Endothelial cell of umbilical vein (primary cell): Measurements from ENCODE around the gene GRM4.

Experiments
- EZH2 ChIP-seq: IDR thresholded peaks from 2 replicates; pipeline ENCODE4 v1.6.1; 2012; ENCODE audit warnings: borderline replicate concordance, low read depth, mild to moderate bottlenecking, moderate library complexity, low read length, inconsistent platforms; ENCODE audit not compliant: severe bottlenecking
- FOS ChIP-seq: IDR thresholded peaks from 2 replicates; pipeline ENCODE4 v1.6.1; 2011; ENCODE audit warnings: mild to moderate bottlenecking, low read length, moderate library complexity, borderline replicate concordance; ENCODE audit not compliant: insufficient read depth
- GATA2 ChIP-seq: IDR thresholded peaks from 2 replicates; pipeline ENCODE4 v1.7.0; 2011; ENCODE audit warnings: low read depth, mild to moderate bottlenecking, moderate library complexity, mixed read lengths, low read length; ENCODE audit not compliant: insufficient read length, insufficient read depth
- POLR2A ChIP-seq: IDR thresholded peaks from 2 replicates; pipeline ENCODE4 v1.6.1; 2012; ENCODE audit warnings: low read depth, mild to moderate bottlenecking, control low read depth, low read length
- POLR2AphosphoS5 ChIP-seq: IDR thresholded peaks from 2 replicates; pipeline ENCODE4 v1.6.1; 2012; ENCODE audit warnings: low read depth, mild to moderate bottlenecking, control low read depth, low read length, moderate library complexity; ENCODE audit not compliant: insufficient read depth
- TF ChIP-seq, protein P1 (sequence below), 2 donors: IDR thresholded peaks; 1 replicate in 1 of 2; 2 replicates in 1 of 2; pipeline ENCODE4 v1.5.1; 2011; ENCODE audit warnings: low read length in 2 of 2, mild to moderate bottlenecking in 2 of 2, moderate library complexity in 2 of 2, control low read depth in 1 of 2, inconsistent platforms in 1 of 2, low read depth in 1 of 2; ENCODE audit not compliant: insufficient read depth in 1 of 2; ENCODE audit errors: extremely low read depth in 1 of 2
- TF ChIP-seq, protein P2 (sequence below): IDR thresholded peaks from 2 replicates; pipeline ENCODE4 v1.6.1; 2011; ENCODE audit not compliant: insufficient read depth, insufficient read length

DNA sequence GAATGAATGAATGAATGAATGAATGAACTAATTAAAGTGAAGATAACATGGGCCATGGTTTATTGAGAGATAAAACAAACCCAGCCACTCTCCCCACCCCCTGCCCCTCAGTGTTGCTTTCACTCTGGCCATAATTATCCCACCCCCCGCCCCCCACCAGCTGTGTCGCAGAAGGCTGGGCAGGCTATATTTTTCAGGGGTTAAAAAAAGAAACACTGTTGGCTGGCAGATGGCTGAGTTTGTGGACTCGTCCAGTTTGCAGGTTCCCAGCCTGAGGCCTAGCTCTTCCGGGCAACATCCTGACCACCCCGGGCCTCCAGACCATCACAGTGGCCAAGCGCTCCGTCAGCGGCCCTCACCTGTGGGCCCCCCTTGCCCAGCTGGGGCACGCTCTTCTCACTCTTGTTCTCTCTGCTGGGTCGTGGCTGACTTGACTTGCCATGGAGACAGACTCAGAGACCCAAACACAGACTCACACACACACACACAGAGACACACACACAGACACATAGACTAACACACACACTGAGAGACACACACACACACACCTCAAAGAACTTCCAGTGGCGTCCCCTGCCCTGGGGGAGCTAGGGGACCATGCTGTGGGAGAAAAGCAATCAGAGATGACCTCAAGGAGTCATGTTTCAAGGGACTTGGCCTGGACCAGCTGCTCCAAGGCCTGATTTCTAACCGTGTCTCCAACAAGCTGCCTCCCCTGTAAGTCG lies 2.2 kb upstream of the GRM4 start:
- TF ChIP-seq, protein P1, sequence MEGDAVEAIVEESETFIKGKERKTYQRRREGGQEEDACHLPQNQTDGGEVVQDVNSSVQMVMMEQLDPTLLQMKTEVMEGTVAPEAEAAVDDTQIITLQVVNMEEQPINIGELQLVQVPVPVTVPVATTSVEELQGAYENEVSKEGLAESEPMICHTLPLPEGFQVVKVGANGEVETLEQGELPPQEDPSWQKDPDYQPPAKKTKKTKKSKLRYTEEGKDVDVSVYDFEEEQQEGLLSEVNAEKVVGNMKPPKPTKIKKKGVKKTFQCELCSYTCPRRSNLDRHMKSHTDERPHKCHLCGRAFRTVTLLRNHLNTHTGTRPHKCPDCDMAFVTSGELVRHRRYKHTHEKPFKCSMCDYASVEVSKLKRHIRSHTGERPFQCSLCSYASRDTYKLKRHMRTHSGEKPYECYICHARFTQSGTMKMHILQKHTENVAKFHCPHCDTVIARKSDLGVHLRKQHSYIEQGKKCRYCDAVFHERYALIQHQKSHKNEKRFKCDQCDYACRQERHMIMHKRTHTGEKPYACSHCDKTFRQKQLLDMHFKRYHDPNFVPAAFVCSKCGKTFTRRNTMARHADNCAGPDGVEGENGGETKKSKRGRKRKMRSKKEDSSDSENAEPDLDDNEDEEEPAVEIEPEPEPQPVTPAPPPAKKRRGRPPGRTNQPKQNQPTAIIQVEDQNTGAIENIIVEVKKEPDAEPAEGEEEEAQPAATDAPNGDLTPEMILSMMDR (IDR thresholded peaks at IDR 0.05; ENCODE audit: extremely low read depth in 1 of 2, insufficient read depth in 1 of 2, low read depth in 1 of 2, low read length in 2 of 2) = no peak
- no peak for TF ChIP-seq GATA2
- TF ChIP-seq POLR2AphosphoS5 = no peak
- TF ChIP-seq POLR2A = no peak
- TF ChIP-seq EZH2 = no peak
- no peak for TF ChIP-seq FOS
- TF ChIP-seq, protein P2, sequence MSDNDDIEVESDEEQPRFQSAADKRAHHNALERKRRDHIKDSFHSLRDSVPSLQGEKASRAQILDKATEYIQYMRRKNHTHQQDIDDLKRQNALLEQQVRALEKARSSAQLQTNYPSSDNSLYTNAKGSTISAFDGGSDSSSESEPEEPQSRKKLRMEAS = no peak
